HG02798 (cell line): Measurements from ENCODE around the gene STMND1.

Experiments used
- ATAC-seq: cut with Tn5 transposase; IDR thresholded peaks from one replicate; pipeline ENCODE4 v1.9.1; 2021; ENCODE audit warnings: mild to moderate bottlenecking; ENCODE audit not compliant: unreplicated experiment, poor library complexity

The STMND1 gene

GRCh38 chr6:17096652-17097051, 5.2 kb upstream of the STMND1 start:
- no peak for ATAC-seq

- no peak for ATAC-seq
Observed at GRCh38 chr6:17097982-17098381, 3.9 kb upstream of the STMND1 start.

- ATAC-seq, result no peak
Observed at GRCh38 chr6:17098538-17098937, 3.3 kb upstream of the STMND1 start.

GRCh38 chr6:17099401-17100059, 2.3 kb upstream of the STMND1 start:
- no peak for ATAC-seq

GRCh38 chr6:17100806-17101205, 1.0 kb upstream of the STMND1 start:
- ATAC-seq, result no peak

GRCh38 chr6:17102258-17102870, 514 bp downstream of the STMND1 start:
- no peak for ATAC-seq

GRCh38 chr6:17103715-17104114, 1.9 kb downstream of the STMND1 start:
- ATAC-seq, result no peak

GRCh38 chr6:17107863-17108262, 6.0 kb downstream of the STMND1 start:
- ATAC-seq, result no peak

DNA sequence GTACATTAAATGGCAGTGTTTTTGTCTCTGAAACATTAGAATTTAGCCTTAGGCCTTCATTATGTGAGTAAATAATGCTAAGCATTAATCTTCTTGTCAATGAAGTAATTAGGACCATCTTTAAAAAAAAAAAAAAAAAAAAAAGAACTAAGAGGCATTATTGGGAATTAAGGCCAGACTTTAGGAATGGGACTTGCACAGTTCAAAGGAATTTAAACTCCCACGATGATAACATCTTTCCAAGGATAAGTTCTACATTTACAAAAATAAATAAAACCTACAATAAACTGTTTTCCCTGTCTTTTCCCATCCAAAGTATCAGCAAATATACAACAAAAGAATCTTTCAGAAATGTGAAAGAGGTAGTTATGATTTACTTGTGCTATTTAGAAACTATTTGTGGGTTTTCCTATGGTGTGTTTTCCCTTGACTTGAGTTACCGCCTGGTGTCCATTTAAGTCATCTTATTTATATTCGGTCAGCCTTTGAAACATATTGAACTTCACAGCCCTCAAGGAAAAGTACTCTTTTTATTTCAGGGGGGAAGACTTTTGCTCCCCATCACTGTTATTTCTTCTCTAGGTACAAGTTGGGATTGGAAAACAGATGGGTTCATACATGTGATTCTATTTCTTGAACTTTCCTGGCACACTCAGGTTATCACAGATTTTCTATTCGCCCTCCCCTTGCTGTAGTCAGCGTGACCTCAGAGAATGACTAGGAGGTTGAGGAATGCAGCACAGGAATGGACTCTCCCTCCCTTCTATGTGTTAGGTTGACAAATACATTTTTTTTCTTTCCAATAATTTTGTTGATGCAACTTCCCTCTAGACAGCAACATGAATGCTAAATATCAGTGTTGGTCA, 13.6 kb downstream of the STMND1 start:
- no peak for ATAC-seq

- ATAC-seq, result no peak
Observed at GRCh38 chr6:17116117-17116440, 14.2 kb downstream of the STMND1 start.

DNA sequence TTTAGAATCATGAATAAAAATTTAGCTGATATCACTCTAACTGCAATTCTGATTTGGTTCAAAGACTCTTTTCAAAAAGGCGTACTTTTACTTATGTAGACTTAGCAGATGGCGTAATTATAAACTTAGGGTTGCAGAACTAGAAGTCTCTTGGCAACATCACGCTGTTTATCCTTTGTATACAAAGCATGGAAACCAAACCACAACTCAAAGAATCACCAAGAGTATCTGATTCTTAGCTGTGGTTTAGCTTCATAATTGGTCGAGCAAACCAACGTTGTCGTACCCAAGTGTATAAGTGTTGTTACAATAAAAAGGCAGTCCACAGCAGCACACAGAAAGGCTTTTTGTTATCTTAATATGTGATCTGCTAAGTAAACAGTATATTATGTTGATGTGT, 18.2 kb downstream of the STMND1 start:
- ATAC-seq, result no peak

DNA sequence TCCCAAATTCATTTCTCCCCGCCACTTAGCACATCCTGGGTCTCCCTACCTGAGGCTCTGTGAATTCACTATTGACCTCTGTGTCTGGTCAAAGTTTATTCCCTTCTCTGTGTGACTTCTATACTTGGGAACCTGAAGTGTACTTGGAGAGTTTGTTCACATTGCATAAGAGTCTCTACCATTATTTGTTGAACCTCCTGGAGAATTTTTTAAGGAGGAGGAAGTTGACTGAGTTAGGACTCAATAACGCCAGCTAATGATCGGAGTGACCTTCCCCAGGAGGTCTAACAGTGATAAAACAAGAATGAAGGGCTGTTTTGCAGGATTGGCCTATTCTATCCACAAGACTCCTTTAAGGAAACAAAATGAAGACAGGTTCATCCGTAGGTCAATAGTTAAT, 23.6 kb downstream of the STMND1 start:
- ATAC-seq, result no peak

DNA sequence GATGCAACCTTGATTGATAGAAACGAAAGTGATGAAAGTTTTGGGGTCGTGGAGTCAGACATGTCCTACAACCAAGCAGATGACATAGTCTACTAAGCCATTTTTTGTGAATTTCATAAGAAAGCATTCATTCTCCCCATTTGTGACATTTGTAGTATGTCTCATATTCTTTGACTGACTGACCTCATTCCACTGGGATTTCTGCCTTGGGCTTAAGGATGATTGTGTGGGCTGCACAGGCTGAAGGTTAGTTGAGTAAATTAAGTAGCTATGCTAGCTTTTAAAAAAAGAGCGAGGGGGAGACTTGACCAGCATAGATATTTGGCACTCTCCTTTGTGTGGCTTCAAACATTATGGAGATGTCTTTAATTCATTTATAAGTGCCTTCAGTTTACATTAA, 28.9 kb downstream of the STMND1 start:
- no peak for ATAC-seq

GRCh38 chr6:17132967-17133366, 31.1 kb downstream of the STMND1 start:
- ATAC-seq, result no peak

DNA sequence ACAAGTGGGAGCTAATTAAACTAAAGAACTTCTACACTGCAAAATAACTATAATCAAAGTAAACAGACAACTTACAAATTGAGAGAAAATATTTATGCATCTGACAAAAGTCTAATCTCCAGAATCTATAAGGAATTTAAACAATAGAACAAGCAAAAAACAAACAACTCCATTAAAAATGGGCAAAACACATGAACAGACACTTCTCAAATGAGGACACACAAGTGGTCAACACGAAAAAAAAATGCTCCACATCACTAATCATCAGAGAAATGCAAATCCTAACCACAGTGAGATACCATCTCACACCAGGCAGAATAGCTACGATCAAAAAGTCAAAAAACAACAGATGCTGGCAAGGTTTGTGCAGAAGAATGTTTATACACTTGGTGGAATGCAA, 36.2 kb downstream of the STMND1 start:
- no peak for ATAC-seq

DNA sequence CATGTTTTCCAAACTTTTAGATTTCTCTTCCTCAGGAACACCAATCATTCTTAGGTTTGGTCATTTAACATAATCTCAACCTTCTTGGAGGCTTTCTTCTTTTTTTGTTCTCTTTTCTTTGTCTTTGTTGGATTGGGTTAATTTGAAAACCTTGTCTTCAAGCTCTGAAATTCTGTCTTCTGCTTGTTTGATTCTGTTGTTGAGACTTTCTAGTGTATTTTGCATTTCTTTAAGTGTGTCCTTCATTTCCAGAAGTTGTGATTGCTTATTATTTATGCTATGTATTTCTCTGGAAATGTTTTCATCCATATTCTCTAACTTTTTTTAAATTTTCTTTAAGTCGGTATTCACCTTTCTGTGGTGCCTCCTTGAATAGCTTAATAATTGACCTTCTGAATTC, 42.2 kb downstream of the STMND1 start:
- ATAC-seq, result no peak

- no peak for ATAC-seq
Observed at GRCh38 chr6:17149571-17149970, 47.7 kb downstream of the STMND1 start.

DNA sequence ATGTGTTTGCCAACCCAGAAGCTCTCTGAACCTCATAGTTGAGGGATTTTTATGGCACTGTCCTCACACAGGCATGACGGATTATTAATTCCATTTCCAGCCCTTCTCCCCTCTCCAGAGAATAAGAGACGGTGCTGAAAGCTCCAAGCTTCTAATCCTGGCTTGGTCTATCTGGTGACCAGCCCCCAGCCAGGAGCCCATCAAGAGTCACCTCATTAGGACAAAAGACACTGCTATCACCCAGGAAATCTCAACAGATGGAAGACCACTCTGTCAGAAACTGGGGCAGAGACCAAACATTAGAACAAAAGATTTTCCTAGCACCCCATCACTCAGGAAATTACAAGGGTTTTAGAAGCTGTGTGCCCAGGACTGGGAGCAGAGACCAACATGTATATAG, 48.2 kb downstream of the STMND1 start:
- no peak for ATAC-seq

GRCh38 chr6:17151888-17152287, 50.0 kb downstream of the STMND1 start:
- no peak for ATAC-seq

DNA sequence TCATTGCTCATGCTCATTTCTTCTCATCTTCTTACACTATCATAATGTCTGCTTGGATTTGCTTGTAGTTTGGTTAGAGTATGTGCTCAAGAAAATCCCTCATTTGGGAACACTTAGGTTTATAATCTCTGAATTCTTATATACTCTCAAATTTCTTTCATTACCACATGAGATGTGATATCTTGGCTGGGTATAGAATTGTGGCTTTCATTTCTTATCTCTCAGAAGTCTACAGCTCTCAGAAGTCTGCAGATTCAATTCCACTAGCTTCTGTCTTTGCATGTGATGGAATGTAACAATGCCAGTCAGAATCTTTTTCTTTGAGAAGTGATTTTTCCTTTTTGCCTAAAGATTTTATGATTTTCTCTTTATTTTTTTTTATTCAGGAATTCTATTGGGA, 50.9 kb downstream of the STMND1 start:
- no peak for ATAC-seq

GRCh38 chr6:17156112-17156921, 54.5 kb downstream of the STMND1 start:
- ATAC-seq, result no peak
